Kidney epithelial cell (primary cell): ENCODE data around the gene GJB5. TPM values are rescaled to one million over a fixed set of nuclear protein-coding genes. Genes with fewer than 3 reads are reported as not detected.

Experiments
- DNase-seq: peaks from one replicate; pipeline ENCODE4 v3.0.0-alpha.2; 2010; ENCODE audit warnings: low read depth
- H3K27me3 ChIP-seq: 2 replicates; pipeline ENCODE4 v1.6.0; 2011; ENCODE audit warnings: low read length; ENCODE audit not compliant: control insufficient read depth, insufficient read depth
- H3K36me3 ChIP-seq: 2 replicates; pipeline ENCODE4 v1.5.1; 2011; ENCODE audit warnings: low read length; ENCODE audit not compliant: control insufficient read depth, insufficient read depth
- H3K4me3 ChIP-seq: 2 replicates; pipeline ENCODE4 v1.5.1; 2011; ENCODE audit warnings: low read depth, mild to moderate bottlenecking, control low read depth, low read length
- CTCF ChIP-seq: IDR thresholded peaks from 2 replicates; pipeline ENCODE4 v1.5.1; 2011; ENCODE audit warnings: mild to moderate bottlenecking, moderate library complexity, low read length, control low read depth, inconsistent platforms; ENCODE audit not compliant: insufficient read depth, poor library complexity, severe bottlenecking
- total RNA-seq: library from RNA; depleted of rRNA; stranded (reverse); fragments of >200 nt; gene quantifications from 2 replicates; pipeline ENCODE4 v1.2.3, GENCODE V29; 2015

Gene GJB5
- total RNA-seq, 1 donor from 2014 or later, result not detected

- peak overlapping the region; percentile 60 for H3K4me3 ChIP-seq
- no peak for DNase-seq
- peak; percentile 8 for TF ChIP-seq CTCF
- no peaks in the 10 kb centered on the region for H3K27me3 ChIP-seq
- no peaks in the 10 kb centered on the region for H3K36me3 ChIP-seq
Observed at GRCh38 chr1:34781844-34782391, 27.1 kb downstream of the GJB5 start.

- H3K4me3 ChIP-seq, result no peak overlapping the region
- no peak for DNase-seq
- no peaks in the 10 kb centered on the region for H3K36me3 ChIP-seq
- no peak for TF ChIP-seq CTCF
- no peaks in the 10 kb centered on the region for H3K27me3 ChIP-seq
Observed at GRCh38 chr1:34784751-34785221, 29.9 kb downstream of the GJB5 start.

GRCh38 chr1:34785231-34785874, 30.5 kb downstream of the GJB5 start:
- TF ChIP-seq CTCF, result no peak
- DNase-seq, result no peak
- no peaks in the 10 kb centered on the region for H3K27me3 ChIP-seq
- H3K4me3 ChIP-seq, result no peak overlapping the region
- H3K36me3 ChIP-seq, result no peaks in the 10 kb centered on the region

- DNase-seq, result no peak
- Histone ChIP-seq H3K4me3 (no peak overlapping the region), H3K36me3 (no peaks in the 10 kb centered on the region), H3K27me3 (peaks cover 3% of the 10 kb centered on the region)
- TF ChIP-seq CTCF, result no peak
Observed at GRCh38 chr1:34785875-34786470, 31.1 kb downstream of the GJB5 start.

GRCh38 chr1:34786521-34787325, 31.9 kb downstream of the GJB5 start:
- no peaks in the 10 kb centered on the region for H3K36me3 ChIP-seq

More at GRCh38 chr1:34786521-34787325, 31.9 kb downstream of the GJB5 start:
- peak; percentile 87 for TF ChIP-seq CTCF
- H3K27me3 ChIP-seq, result peaks cover 9% of the 10 kb centered on the region
- H3K4me3 ChIP-seq, result no peak overlapping the region
- no peak for DNase-seq
